ENCODE measurements around the gene UBE4A. TPM values are rescaled to one million over a fixed set of nuclear protein-coding genes. Genes with fewer than 3 reads are reported as not detected.
"Not testable (repeated sequence)": the region's sequence is repeated elsewhere in the genome, so short reads cannot be mapped to it uniquely, and the experiment has no call there.

UBE4A gene
- polyA plus RNA-seq, 1 donor (not counting 4 experiments of a cell fraction or from before 2014, with no cell fraction given): 19.5 TPM

DNA sequence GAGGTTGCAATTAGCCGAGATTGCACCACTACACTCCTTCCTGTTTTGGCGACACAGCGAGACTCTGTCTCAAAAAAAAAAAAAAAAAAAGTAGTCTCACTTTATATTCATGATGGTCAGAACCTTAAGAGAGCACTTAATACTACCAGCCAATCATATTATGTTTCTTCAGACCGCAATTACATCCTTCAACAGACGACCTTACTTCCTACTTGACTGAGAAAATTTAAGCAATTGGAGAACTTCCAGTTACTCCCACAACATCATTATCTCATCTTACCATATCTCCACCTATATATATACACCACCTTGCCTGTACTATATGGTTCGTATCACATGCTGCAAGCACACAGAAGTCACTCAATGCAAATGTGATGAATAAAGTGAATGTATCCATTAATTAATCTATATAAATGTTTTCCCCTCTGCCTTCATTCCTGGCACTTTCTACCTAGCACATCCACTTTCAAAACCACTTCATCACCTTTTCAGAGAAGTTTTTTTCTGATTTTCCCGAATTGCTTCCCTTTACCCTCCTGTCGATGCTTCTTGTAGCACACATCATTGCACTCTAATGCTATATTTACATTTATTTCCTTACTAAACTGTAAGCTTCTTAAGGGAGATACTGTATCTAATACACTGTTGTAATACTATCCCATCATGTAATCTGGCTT, 55.8 kb downstream of the UBE4A start:
- Histone ChIP-seq H3K27me3 (ENCODE audit: control insufficient read depth, extremely low read depth, insufficient read depth, low read length) (no peaks in the 10 kb centered on the region), H4K20me1 (ENCODE audit: control insufficient read depth, extremely low read depth, insufficient read depth, low read length) (no peaks in the 10 kb centered on the region), H3K79me2 (ENCODE audit: control insufficient read depth, insufficient read depth, low read length) (no peaks in the 10 kb centered on the region), H2AFZ (ENCODE audit: control insufficient read depth, low read length) (no peak overlapping the region), H3K36me3 (ENCODE audit: control insufficient read depth in 2 of 2, extremely low read depth in 1 of 2, insufficient read depth in 2 of 2, low read length in 2 of 2) (no peaks in the 10 kb centered on the region), H3K9me1 (ENCODE audit: control insufficient read depth, extremely low read depth, insufficient read depth, low read length) (peaks cover 3% of the 10 kb centered on the region), H3K27ac (ENCODE audit: control insufficient read depth, insufficient read depth, low read length) (no peak overlapping the region), H3K4me2 (ENCODE audit: control insufficient read depth, extremely low read depth, insufficient read depth, low read depth, low read length) (no peak overlapping the region), H3K9ac (ENCODE audit: control insufficient read depth, extremely low read depth, insufficient read depth, low read length) (no peak overlapping the region), H3K4me3 (ENCODE audit: control insufficient read depth in 2 of 3, extremely low read depth in 1 of 3, insufficient read depth in 2 of 3, low read depth in 1 of 3, low read length in 3 of 3) (no peak overlapping the region), H3K9me3 (ENCODE audit: control insufficient read depth, low read depth, low read length) (no peaks in the 10 kb centered on the region), H3K4me1 (ENCODE audit: control insufficient read depth, extremely low read depth, insufficient read depth, low read length) (peaks cover 20% of the 10 kb centered on the region)
- no peak for DNase-seq (ENCODE audit: low read depth, low spot score)
- no peak for FAIRE-seq
- dilution Hi-C loops (cut with MboI; ENCODE audit: extremely low pct_ligation_motif_present, low sequenced_read_pairs): no loop called here
- TF ChIP-seq CTCF (optimal IDR thresholded peaks at IDR 0.05 in 1 of 3, IDR thresholded peaks at IDR 0.05 in 1 of 3, conservative IDR thresholded peaks at IDR 0.05 in 1 of 3; ENCODE audit: extremely low read depth in 1 of 3, insufficient read depth in 2 of 3, low read length in 3 of 3): no peak
- no peak for TF ChIP-seq EZH2 (IDR thresholded peaks at IDR 0.05; ENCODE audit: low read length)

DNA sequence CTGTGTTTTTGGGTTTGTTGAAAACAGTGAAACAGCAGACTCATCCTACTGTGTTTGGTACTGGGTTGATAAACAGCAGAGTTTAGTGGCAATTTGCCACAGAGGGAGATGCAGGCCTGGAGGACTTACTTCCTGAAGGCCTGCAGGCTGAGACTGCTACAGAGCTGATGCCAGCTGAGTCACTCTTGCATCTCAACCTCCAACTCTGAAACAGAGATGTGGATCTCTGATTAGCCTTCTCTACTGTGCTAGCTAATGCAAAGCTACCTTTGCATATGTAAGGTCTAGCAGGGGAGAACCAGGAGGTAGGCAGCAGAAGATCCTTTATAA, 56.3 kb downstream of the UBE4A start:
- Histone ChIP-seq H3K9me1 (ENCODE audit: control insufficient read depth, extremely low read depth, insufficient read depth, low read length) (peaks cover 3% of the 10 kb centered on the region), H3K9ac (ENCODE audit: control insufficient read depth, extremely low read depth, insufficient read depth, low read length) (no peak overlapping the region), H3K4me2 (ENCODE audit: control insufficient read depth, extremely low read depth, insufficient read depth, low read depth, low read length) (no peak overlapping the region), H3K36me3 (ENCODE audit: control insufficient read depth in 2 of 2, extremely low read depth in 1 of 2, insufficient read depth in 2 of 2, low read length in 2 of 2) (no peaks in the 10 kb centered on the region), H3K79me2 (ENCODE audit: control insufficient read depth, insufficient read depth, low read length) (no peaks in the 10 kb centered on the region), H3K9me3 (ENCODE audit: control insufficient read depth, low read depth, low read length) (no peaks in the 10 kb centered on the region), H3K4me1 (ENCODE audit: control insufficient read depth, extremely low read depth, insufficient read depth, low read length) (peaks cover 20% of the 10 kb centered on the region), H4K20me1 (ENCODE audit: control insufficient read depth, extremely low read depth, insufficient read depth, low read length) (no peaks in the 10 kb centered on the region), H3K27ac (ENCODE audit: control insufficient read depth, insufficient read depth, low read length) (no peak overlapping the region), H3K4me3 (ENCODE audit: control insufficient read depth in 2 of 3, extremely low read depth in 1 of 3, insufficient read depth in 2 of 3, low read depth in 1 of 3, low read length in 3 of 3) (no peak overlapping the region), H3K27me3 (ENCODE audit: control insufficient read depth, extremely low read depth, insufficient read depth, low read length) (no peaks in the 10 kb centered on the region), H2AFZ (ENCODE audit: control insufficient read depth, low read length) (no peak overlapping the region)
- FAIRE-seq (peak; percentile 97), DNase-seq (ENCODE audit: low read depth, low spot score) (peak; percentile 52)
- TF ChIP-seq CTCF (optimal IDR thresholded peaks at IDR 0.05 in 1 of 3, IDR thresholded peaks at IDR 0.05 in 1 of 3, conservative IDR thresholded peaks at IDR 0.05 in 1 of 3; ENCODE audit: extremely low read depth in 1 of 3, insufficient read depth in 2 of 3, low read length in 3 of 3): no peak
- TF ChIP-seq EZH2 (IDR thresholded peaks at IDR 0.05; ENCODE audit: low read length): no peak
- dilution Hi-C loops (cut with MboI; ENCODE audit: extremely low pct_ligation_motif_present, low sequenced_read_pairs): no loop called here

- H3K9ac ChIP-seq (ENCODE audit: control insufficient read depth, extremely low read depth, insufficient read depth, low read length); H3K9me3 ChIP-seq (ENCODE audit: control insufficient read depth, low read depth, low read length); H4K20me1 ChIP-seq (ENCODE audit: control insufficient read depth, extremely low read depth, insufficient read depth, low read length); FAIRE-seq; H3K79me2 ChIP-seq (ENCODE audit: control insufficient read depth, insufficient read depth, low read length); H3K27me3 ChIP-seq (ENCODE audit: control insufficient read depth, extremely low read depth, insufficient read depth, low read length); H3K27ac ChIP-seq (ENCODE audit: control insufficient read depth, insufficient read depth, low read length); H2AFZ ChIP-seq (ENCODE audit: control insufficient read depth, low read length); H3K36me3 ChIP-seq (ENCODE audit: control insufficient read depth in 2 of 2, extremely low read depth in 1 of 2, insufficient read depth in 2 of 2, low read length in 2 of 2); H3K4me2 ChIP-seq (ENCODE audit: control insufficient read depth, extremely low read depth, insufficient read depth, low read depth, low read length); dilution Hi-C loops (cut with MboI; ENCODE audit: extremely low pct_ligation_motif_present, low sequenced_read_pairs); H3K4me3 ChIP-seq (ENCODE audit: control insufficient read depth in 2 of 3, extremely low read depth in 1 of 3, insufficient read depth in 2 of 3, low read depth in 1 of 3, low read length in 3 of 3); H3K9me1 ChIP-seq (ENCODE audit: control insufficient read depth, extremely low read depth, insufficient read depth, low read length); DNase-seq (ENCODE audit: low read depth, low spot score): not testable (repeated sequence)
- H3K4me1 ChIP-seq (ENCODE audit: control insufficient read depth, extremely low read depth, insufficient read depth, low read length): peaks cover 20% of the 10 kb centered on the region
Measured at GRCh38 chr11:118416900-118417299, 57.5 kb downstream of the UBE4A start.

Measured in keratinocyte (primary cell).